DMS 273 (cell line): Measurements from ENCODE around the gene ELFN1.

ENCODE experiments used
- DNase-seq: peaks from one replicate; lab custom pipeline; 2025; ENCODE audit not compliant: unreplicated experiment; lab: John Stamatoyannopoulos, UW

Gene ELFN1

GRCh38 chr7:1675036-1675671 lies 5.1 kb downstream of the ELFN1 start:
- DNase-seq, result no peak

- no peak for DNase-seq
Observed at GRCh38 chr7:1675673-1676549, 5.8 kb downstream of the ELFN1 start.

GRCh38 chr7:1676550-1677078 lies 6.5 kb downstream of the ELFN1 start:
- no peak for DNase-seq

- no peak for DNase-seq
Observed at GRCh38 chr7:1677206-1678080, 7.4 kb downstream of the ELFN1 start.

GRCh38 chr7:1678081-1678543 lies 8.0 kb downstream of the ELFN1 start:
- no peak for DNase-seq

GRCh38 chr7:1678571-1679325 lies 8.7 kb downstream of the ELFN1 start:
- no peak for DNase-seq

- no peak for DNase-seq
Observed at GRCh38 chr7:1679326-1679965, 9.4 kb downstream of the ELFN1 start.

GRCh38 chr7:1679966-1680730 lies 10.1 kb downstream of the ELFN1 start:
- no peak for DNase-seq

GRCh38 chr7:1681581-1681980 lies 11.5 kb downstream of the ELFN1 start:
- DNase-seq, result no peak

- DNase-seq, result no peak
Observed at GRCh38 chr7:1685000-1685624, 15.0 kb downstream of the ELFN1 start.

GRCh38 chr7:1688542-1688941 lies 18.5 kb downstream of the ELFN1 start:
- DNase-seq, result no peak

GRCh38 chr7:1689311-1689710 lies 19.2 kb downstream of the ELFN1 start:
- no peak for DNase-seq

GRCh38 chr7:1690359-1690958 lies 20.4 kb downstream of the ELFN1 start:
- no peak for DNase-seq

- no peak for DNase-seq
Observed at GRCh38 chr7:1691096-1691495, 21.0 kb downstream of the ELFN1 start.

- DNase-seq, result no peak
Observed at GRCh38 chr7:1691601-1692514, 21.8 kb downstream of the ELFN1 start.

GRCh38 chr7:1692515-1693418 lies 22.7 kb downstream of the ELFN1 start:
- no peak for DNase-seq
